Measurements from ENCODE around the gene FUT2.
A peak's percentile ranks its signal among the peaks of the same experiment; 100 is the strongest.
"Not testable (repeated sequence)": the region's sequence is repeated elsewhere in the genome, so short reads cannot be mapped to it uniquely, and the experiment has no call there.

FUT2 gene

DNA sequence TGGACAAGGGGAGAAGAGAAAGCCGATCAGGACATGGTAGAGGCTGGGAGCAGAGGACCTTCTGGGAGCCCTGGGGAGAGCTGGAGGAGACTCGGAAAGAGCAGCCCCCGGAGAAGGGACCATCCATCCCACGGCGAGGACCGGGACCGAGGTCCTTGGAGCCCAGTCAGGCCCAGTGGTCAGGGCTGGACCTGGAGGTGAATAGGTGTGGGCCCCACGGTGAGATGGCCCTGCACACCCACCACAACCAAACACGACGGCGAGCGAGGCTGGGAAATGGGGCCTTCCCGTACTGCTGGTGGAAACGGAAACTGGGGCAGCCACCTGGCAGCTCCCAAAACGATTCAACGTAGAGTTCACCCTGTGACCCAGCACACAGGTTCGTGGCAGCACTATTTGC is 19.3 kb upstream of the FUT2 start:
- Histone ChIP-seq H3K9me3 (ENCODE audit: control extremely low read depth in 1 of 5, control insufficient read depth in 4 of 5, insufficient read depth in 2 of 5, low read depth in 1 of 5, low read length in 4 of 5) (no peaks in the 10 kb centered on the region), H3K27me3 (replicated peaks in 2 of 5; ENCODE audit: control insufficient read depth in 4 of 5, insufficient read depth in 5 of 5, low read length in 4 of 5) (no peaks in the 10 kb centered on the region), H3K36me3 (ENCODE audit: control insufficient read depth in 4 of 4, insufficient read depth in 4 of 4, low read length in 3 of 4) (no peaks in the 10 kb centered on the region), H3K4me1 (ENCODE audit: control extremely low read depth in 1 of 4, control insufficient read depth in 4 of 4, insufficient read depth in 4 of 4, low read length in 3 of 4) (peaks cover 0 to 10% (median 3%) of the 10 kb centered on the region in 4 experiments), H3K4me3 (ENCODE audit: control insufficient read depth in 1 of 7, extremely low read depth in 1 of 7, insufficient read depth in 4 of 7, low read depth in 2 of 7, low read length in 6 of 7) (no peak overlapping the region), H3K27ac (ENCODE audit: insufficient read depth in 1 of 2, low read depth in 1 of 2, low read length in 2 of 2, poor library complexity in 1 of 2, severe bottlenecking in 2 of 2) (no peak overlapping the region)
- POLR2A ChIA-PET = no interaction called here
- 95% methylated on average over 11 of the region's 17 CpGs for WGBS (ENCODE audit: insufficient coverage)
- no peak for DNase-seq
- CTCF ChIA-PET = interaction anchor here (1.1 to 4.5 kb wide), 10 partner anchors 19 to 155 kb away, joined by 4 to 40 read pairs (median 8); partner anchors contain the start of genes CA11 and FUT2

DNA sequence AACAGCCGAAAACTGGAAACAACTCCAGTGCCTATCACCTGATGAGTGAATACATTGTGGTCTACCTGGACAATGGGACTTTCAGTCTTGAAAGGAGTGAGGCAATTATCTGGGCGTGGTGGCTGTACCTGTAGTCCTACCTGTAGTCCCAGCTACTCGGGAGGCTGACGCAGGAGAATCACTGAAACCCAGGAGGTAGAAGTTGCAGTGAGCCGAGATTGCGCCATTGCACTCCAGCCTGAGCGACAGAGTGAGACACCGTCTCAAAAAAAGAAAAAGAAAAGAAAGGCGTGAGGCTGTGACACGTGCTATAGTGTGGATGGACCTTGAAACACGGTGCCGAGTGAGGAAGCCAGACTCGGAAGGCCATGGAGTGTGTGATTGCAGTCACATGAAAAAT is 18.9 kb upstream of the FUT2 start:
- H3K4me3 ChIP-seq (ENCODE audit: control insufficient read depth in 1 of 7, extremely low read depth in 1 of 7, insufficient read depth in 4 of 7, low read depth in 2 of 7, low read length in 6 of 7) = no peak overlapping the region
- 98% methylated on average over 13 of the region's 13 CpGs for WGBS (ENCODE audit: insufficient coverage)
- no peaks in the 10 kb centered on the region for H3K27me3 ChIP-seq (replicated peaks in 2 of 5; ENCODE audit: control insufficient read depth in 4 of 5, insufficient read depth in 5 of 5, low read length in 4 of 5)
- no peak for DNase-seq
- POLR2A ChIA-PET = no interaction called here
- H3K36me3 ChIP-seq (ENCODE audit: control insufficient read depth in 4 of 4, insufficient read depth in 4 of 4, low read length in 3 of 4) = no peaks in the 10 kb centered on the region
- CTCF ChIA-PET = interaction anchor here (1.5 to 4.5 kb wide), 5 partner anchors 32 to 155 kb away, joined by 4 to 40 read pairs (median 8); partner anchors contain the start of gene CA11
- no peak overlapping the region for H3K27ac ChIP-seq (ENCODE audit: insufficient read depth in 1 of 2, low read depth in 1 of 2, low read length in 2 of 2, poor library complexity in 1 of 2, severe bottlenecking in 2 of 2)
- H3K9me3 ChIP-seq (ENCODE audit: control extremely low read depth in 1 of 5, control insufficient read depth in 4 of 5, insufficient read depth in 2 of 5, low read depth in 1 of 5, low read length in 4 of 5) = no peaks in the 10 kb centered on the region
- H3K4me1 ChIP-seq (ENCODE audit: control extremely low read depth in 1 of 4, control insufficient read depth in 4 of 4, insufficient read depth in 4 of 4, low read length in 3 of 4) = peaks cover 0 to 10% (median 3%) of the 10 kb centered on the region in 4 experiments

DNA sequence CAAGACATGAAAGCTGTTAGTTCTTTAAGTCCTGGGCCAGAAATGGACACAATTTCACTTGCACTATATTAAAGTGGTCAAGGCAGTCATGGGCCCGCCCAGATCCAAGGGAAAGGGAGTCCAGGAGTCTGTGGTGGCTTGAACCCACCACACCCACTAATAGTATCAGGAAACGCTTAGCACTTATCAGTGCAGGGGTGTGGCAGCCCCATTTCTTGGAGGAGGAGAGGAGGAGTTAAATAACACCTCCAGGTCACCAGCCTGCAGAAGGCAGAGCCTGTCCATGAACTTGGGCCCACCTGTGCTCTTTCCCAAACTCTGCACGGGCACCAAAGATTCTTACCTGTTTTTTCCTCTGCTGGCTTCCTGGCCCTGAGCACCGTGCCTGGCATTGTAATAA is 17.6 kb upstream of the FUT2 start:
- H3K36me3 ChIP-seq (ENCODE audit: control insufficient read depth in 4 of 4, insufficient read depth in 4 of 4, low read length in 3 of 4) = no peaks in the 10 kb centered on the region
- H3K4me3 ChIP-seq (ENCODE audit: control insufficient read depth in 1 of 7, extremely low read depth in 1 of 7, insufficient read depth in 4 of 7, low read depth in 2 of 7, low read length in 6 of 7) = no peak overlapping the region
- ChIA-PET CTCF (interaction anchor here (0.9 to 1.9 kb wide), 4 partner anchors 10 to 153 kb away, joined by 3 to 5 read pairs (median 4); partner anchors contain the start of gene RASIP1), POLR2A (interaction anchor here (0.5 kb wide), 1 partner anchor 26 kb away, joined by 3 read pairs; no protein-coding TSS in a partner anchor)
- no peaks in the 10 kb centered on the region for H3K27me3 ChIP-seq (replicated peaks in 2 of 5; ENCODE audit: control insufficient read depth in 4 of 5, insufficient read depth in 5 of 5, low read length in 4 of 5)
- no peak overlapping the region for H3K27ac ChIP-seq (ENCODE audit: insufficient read depth in 1 of 2, low read depth in 1 of 2, low read length in 2 of 2, poor library complexity in 1 of 2, severe bottlenecking in 2 of 2)
- DNase-seq = no peak
- peaks cover 0 to 10% (median 3%) of the 10 kb centered on the region in 4 experiments for H3K4me1 ChIP-seq (ENCODE audit: control extremely low read depth in 1 of 4, control insufficient read depth in 4 of 4, insufficient read depth in 4 of 4, low read length in 3 of 4)
- 71% methylated on average over 1 of the region's 4 CpGs for WGBS (ENCODE audit: insufficient coverage)
- no peaks in the 10 kb centered on the region for H3K9me3 ChIP-seq (ENCODE audit: control extremely low read depth in 1 of 5, control insufficient read depth in 4 of 5, insufficient read depth in 2 of 5, low read depth in 1 of 5, low read length in 4 of 5)

DNA sequence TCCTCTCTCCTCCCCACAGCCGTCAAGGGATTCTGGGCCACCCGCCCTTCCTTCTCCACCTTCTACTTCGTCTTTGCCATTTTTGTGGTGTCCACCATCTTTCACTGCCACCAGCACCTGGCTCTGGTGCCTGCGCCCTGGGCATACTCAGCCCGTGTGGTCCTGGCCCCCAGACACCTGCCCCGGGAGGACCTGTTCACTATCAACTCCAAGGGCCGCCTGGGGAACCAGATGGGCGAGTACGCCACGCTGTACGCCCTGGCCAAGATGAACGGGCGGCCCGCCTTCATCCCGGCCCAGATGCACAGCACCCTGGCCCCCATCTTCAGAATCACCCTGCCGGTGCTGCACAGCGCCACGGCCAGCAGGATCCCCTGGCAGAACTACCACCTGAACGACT is 15.8 kb upstream of the FUT2 start:
- H3K4me3 ChIP-seq (ENCODE audit: control insufficient read depth in 1 of 7, extremely low read depth in 1 of 7, insufficient read depth in 4 of 7, low read depth in 2 of 7, low read length in 6 of 7); CTCF ChIA-PET; H3K27ac ChIP-seq (ENCODE audit: insufficient read depth in 1 of 2, low read depth in 1 of 2, low read length in 2 of 2, poor library complexity in 1 of 2, severe bottlenecking in 2 of 2); POLR2A ChIA-PET; H3K27me3 ChIP-seq (replicated peaks in 2 of 5; ENCODE audit: control insufficient read depth in 4 of 5, insufficient read depth in 5 of 5, low read length in 4 of 5); H3K9me3 ChIP-seq (ENCODE audit: control extremely low read depth in 1 of 5, control insufficient read depth in 4 of 5, insufficient read depth in 2 of 5, low read depth in 1 of 5, low read length in 4 of 5); DNase-seq; H3K36me3 ChIP-seq (ENCODE audit: control insufficient read depth in 4 of 4, insufficient read depth in 4 of 4, low read length in 3 of 4); H3K4me1 ChIP-seq (ENCODE audit: control extremely low read depth in 1 of 4, control insufficient read depth in 4 of 4, insufficient read depth in 4 of 4, low read length in 3 of 4): not testable (repeated sequence)
- 100% methylated on average over 3 of the region's 19 CpGs for WGBS (ENCODE audit: insufficient coverage)

DNA sequence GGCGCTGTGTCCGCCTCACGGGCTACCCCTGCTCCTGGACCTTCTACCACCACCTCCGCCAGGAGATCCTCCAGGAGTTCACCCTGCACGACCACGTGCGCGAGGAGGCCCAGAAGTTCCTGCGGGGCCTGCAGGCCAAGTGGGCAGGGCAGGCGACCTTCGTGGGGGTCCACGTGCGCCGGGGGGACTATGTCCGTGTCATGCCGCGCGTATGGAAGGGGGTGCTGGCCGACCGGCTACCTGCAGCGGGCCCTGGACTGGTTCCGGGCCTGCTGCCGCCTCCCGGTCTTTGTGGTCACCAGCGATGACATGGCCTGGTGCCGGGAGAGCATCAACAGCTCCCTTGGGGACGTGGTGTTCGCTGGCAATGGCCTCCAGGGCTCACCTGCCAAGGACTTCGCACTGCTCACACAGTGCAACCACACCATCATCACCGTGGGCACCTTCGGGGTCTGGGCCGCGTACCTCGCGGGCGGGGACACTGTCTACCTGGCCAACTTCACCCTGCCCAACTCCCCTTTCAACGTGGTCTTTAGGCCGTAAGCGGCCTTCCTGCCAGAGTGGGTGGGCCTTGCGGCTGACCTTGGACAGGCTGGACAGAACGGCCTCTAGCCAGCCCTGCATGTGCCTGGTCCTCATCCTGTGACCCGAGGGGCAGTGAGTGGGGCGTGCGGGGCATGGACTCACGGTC is 15.2 kb upstream of the FUT2 start:
- H3K27me3 ChIP-seq (replicated peaks in 2 of 5; ENCODE audit: control insufficient read depth in 4 of 5, insufficient read depth in 5 of 5, low read length in 4 of 5) = no peaks in the 10 kb centered on the region
- H3K4me3 ChIP-seq (ENCODE audit: control insufficient read depth in 1 of 7, extremely low read depth in 1 of 7, insufficient read depth in 4 of 7, low read depth in 2 of 7, low read length in 6 of 7) = no peak overlapping the region
- DNase-seq = no peak
- H3K4me1 ChIP-seq (ENCODE audit: control extremely low read depth in 1 of 4, control insufficient read depth in 4 of 4, insufficient read depth in 4 of 4, low read length in 3 of 4) = peaks cover 0 to 10% (median 2%) of the 10 kb centered on the region in 4 experiments
- ChIA-PET POLR2A (no interaction called here), CTCF (no interaction called here)
- H3K9me3 ChIP-seq (ENCODE audit: control extremely low read depth in 1 of 5, control insufficient read depth in 4 of 5, insufficient read depth in 2 of 5, low read depth in 1 of 5, low read length in 4 of 5) = no peaks in the 10 kb centered on the region
- H3K36me3 ChIP-seq (ENCODE audit: control insufficient read depth in 4 of 4, insufficient read depth in 4 of 4, low read length in 3 of 4) = no peaks in the 10 kb centered on the region
- WGBS (ENCODE audit: insufficient coverage) = 92% methylated on average over 44 of the region's 45 CpGs
- no peak overlapping the region for H3K27ac ChIP-seq (ENCODE audit: insufficient read depth in 1 of 2, low read depth in 1 of 2, low read length in 2 of 2, poor library complexity in 1 of 2, severe bottlenecking in 2 of 2)

DNA sequence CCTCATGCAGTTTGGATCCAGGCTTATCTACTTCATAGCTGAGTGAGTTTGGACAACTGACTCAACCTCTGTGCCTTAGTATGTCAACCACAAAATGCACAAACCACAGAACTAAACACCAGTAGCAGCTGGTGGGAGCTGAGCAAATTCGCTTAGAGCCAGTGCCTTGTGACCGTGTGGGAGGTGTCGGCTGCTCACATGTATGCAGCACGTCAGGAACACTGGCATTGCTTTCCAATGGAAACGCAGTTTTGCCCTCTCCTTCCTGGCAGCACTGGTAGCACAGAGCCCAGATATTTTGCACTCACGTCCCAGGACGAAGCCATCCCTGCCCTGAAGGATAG is 14.7 kb upstream of the FUT2 start:
- DNase-seq = peak in 1 of 3 donors; percentile 33
- Histone ChIP-seq H3K9me3 (ENCODE audit: control extremely low read depth in 1 of 5, control insufficient read depth in 4 of 5, insufficient read depth in 2 of 5, low read depth in 1 of 5, low read length in 4 of 5) (no peaks in the 10 kb centered on the region), H3K4me3 (ENCODE audit: control insufficient read depth in 1 of 7, extremely low read depth in 1 of 7, insufficient read depth in 4 of 7, low read depth in 2 of 7, low read length in 6 of 7) (no peak overlapping the region), H3K27me3 (replicated peaks in 2 of 5; ENCODE audit: control insufficient read depth in 4 of 5, insufficient read depth in 5 of 5, low read length in 4 of 5) (no peaks in the 10 kb centered on the region), H3K36me3 (ENCODE audit: control insufficient read depth in 4 of 4, insufficient read depth in 4 of 4, low read length in 3 of 4) (no peaks in the 10 kb centered on the region), H3K27ac (ENCODE audit: insufficient read depth in 1 of 2, low read depth in 1 of 2, low read length in 2 of 2, poor library complexity in 1 of 2, severe bottlenecking in 2 of 2) (no peak overlapping the region), H3K4me1 (ENCODE audit: control extremely low read depth in 1 of 4, control insufficient read depth in 4 of 4, insufficient read depth in 4 of 4, low read length in 3 of 4) (peaks cover 0 to 10% (median 2%) of the 10 kb centered on the region in 4 experiments)
- 93% methylated on average over 5 of the region's 7 CpGs for WGBS (ENCODE audit: insufficient coverage)
- CTCF ChIA-PET = no interaction called here
- POLR2A ChIA-PET = no interaction called here

DNA sequence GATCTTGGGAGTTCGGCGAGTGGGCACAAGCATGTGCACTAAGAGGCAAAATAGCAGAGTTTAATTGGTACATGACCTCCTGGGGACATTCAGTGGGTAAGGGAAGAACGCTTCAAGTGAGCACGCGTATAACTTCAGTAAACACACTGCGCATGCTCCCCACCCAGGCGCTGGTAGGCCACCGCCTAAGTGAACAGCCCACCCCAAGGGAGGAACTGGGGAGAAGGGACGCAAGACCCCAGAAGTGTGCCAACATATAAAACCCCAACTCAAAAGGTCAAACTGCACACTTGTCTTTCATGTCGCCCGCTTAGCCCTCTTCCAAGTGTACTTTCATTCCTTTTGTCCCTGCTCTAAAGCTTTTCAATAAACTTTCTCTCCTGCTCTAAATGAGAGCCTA is 12.4 kb upstream of the FUT2 start:
- POLR2A ChIA-PET = no interaction called here
- H3K9me3 ChIP-seq (ENCODE audit: control extremely low read depth in 1 of 5, control insufficient read depth in 4 of 5, insufficient read depth in 2 of 5, low read depth in 1 of 5, low read length in 4 of 5) = no peaks in the 10 kb centered on the region
- no peak overlapping the region for H3K27ac ChIP-seq (ENCODE audit: insufficient read depth in 1 of 2, low read depth in 1 of 2, low read length in 2 of 2, poor library complexity in 1 of 2, severe bottlenecking in 2 of 2)
- no peaks in the 10 kb centered on the region for H3K36me3 ChIP-seq (ENCODE audit: control insufficient read depth in 4 of 4, insufficient read depth in 4 of 4, low read length in 3 of 4)
- H3K27me3 ChIP-seq (replicated peaks in 2 of 5; ENCODE audit: control insufficient read depth in 4 of 5, insufficient read depth in 5 of 5, low read length in 4 of 5) = no peaks in the 10 kb centered on the region
- peaks cover 0 to 10% (median 2%) of the 10 kb centered on the region in 4 experiments for H3K4me1 ChIP-seq (ENCODE audit: control extremely low read depth in 1 of 4, control insufficient read depth in 4 of 4, insufficient read depth in 4 of 4, low read length in 3 of 4)
- 71% methylated on average over 11 of the region's 11 CpGs for WGBS (ENCODE audit: insufficient coverage)
- peak; percentile 52 to 68 (median 65) for DNase-seq
- peak overlapping the region in 5 of 7 experiments; percentile 10 to 67 (median 45) for H3K4me3 ChIP-seq (ENCODE audit: control insufficient read depth in 1 of 7, extremely low read depth in 1 of 7, insufficient read depth in 4 of 7, low read depth in 2 of 7, low read length in 6 of 7)
- CTCF ChIA-PET = interaction anchor here (0.7 kb wide), 1 partner anchor 8 kb away, joined by 3 read pairs; no protein-coding TSS in a partner anchor

Data from common myeloid progenitor, CD34-positive (primary cell).